ENCODE results near the gene ZSWIM8.
"Not testable (repeated sequence)": the region's sequence is repeated elsewhere in the genome, so short reads cannot be mapped to it uniquely, and the experiment has no call there.

ZSWIM8 gene

GRCh38 chr10:73785211-73785720 lies at the start of gene ZSWIM8:
Gene ZSWIM8 (plus strand): TSS chr10:73785606. CDS start chr10:73785879, 273 bp downstream.
- DNase-seq = peak; percentile 94

GRCh38 chr10:73740501-73741254 lies 44.7 kb upstream of the ZSWIM8 start:
- DNase-seq = not testable (repeated sequence)

- DNase-seq = no peak
Observed at GRCh38 chr10:73742454-73742734, 43.0 kb upstream of the ZSWIM8 start.

- no peak for DNase-seq
Observed at GRCh38 chr10:73743327-73743904, 42.0 kb upstream of the ZSWIM8 start.

GRCh38 chr10:73743905-73744663 lies 41.3 kb upstream of the ZSWIM8 start, which contains the start of gene SEC24C:
Gene SEC24C (plus strand): TSS chr10:73744372. CDS start chr10:73746833, 2,461 bp downstream.
- peak; percentile 98 for DNase-seq

- peak; percentile 86 for DNase-seq
Observed at GRCh38 chr10:73744664-73744975, 40.8 kb upstream of the ZSWIM8 start.

- DNase-seq = no peak
Observed at GRCh38 chr10:73746721-73747120, 38.7 kb upstream of the ZSWIM8 start.

GRCh38 chr10:73750819-73751218 lies 34.6 kb upstream of the ZSWIM8 start:
- no peak for DNase-seq

- no peak for DNase-seq
Observed at GRCh38 chr10:73756183-73756582, 29.2 kb upstream of the ZSWIM8 start.

- no peak for DNase-seq
Observed at GRCh38 chr10:73758704-73759511, 26.5 kb upstream of the ZSWIM8 start.

- DNase-seq = peak; percentile 74
Observed at GRCh38 chr10:73759512-73760115, 25.8 kb upstream of the ZSWIM8 start.

GRCh38 chr10:73761781-73762180 lies 23.6 kb upstream of the ZSWIM8 start:
- DNase-seq = no peak

GRCh38 chr10:73762915-73763314 lies 22.5 kb upstream of the ZSWIM8 start:
- no peak for DNase-seq

- DNase-seq = no peak
Observed at GRCh38 chr10:73763343-73763742, 22.1 kb upstream of the ZSWIM8 start.

GRCh38 chr10:73765066-73765465 lies 20.3 kb upstream of the ZSWIM8 start:
- DNase-seq = no peak

GRCh38 chr10:73768881-73769280 lies 16.5 kb upstream of the ZSWIM8 start:
- peak; percentile 87 for DNase-seq

GRCh38 chr10:73769396-73769795 lies 16.0 kb upstream of the ZSWIM8 start:
- no peak for DNase-seq

GRCh38 chr10:73771722-73772280 lies 13.6 kb upstream of the ZSWIM8 start:
- peak; percentile 93 for DNase-seq

- DNase-seq = peak; percentile 92
Observed at GRCh38 chr10:73772281-73773151, 12.9 kb upstream of the ZSWIM8 start.

- peak; percentile 72 for DNase-seq
Observed at GRCh38 chr10:73773152-73773879, 12.1 kb upstream of the ZSWIM8 start.

All from activated effector memory CD4-positive, alpha-beta T cell treated with anti-CD3 and anti-CD28 coated beads, Interleukin-2, amount 50 U/mL, for 16 hours (primary cell).